K562 (cell line): Measurements from ENCODE around the gene SHISAL2A. TPM values are rescaled to one million over a fixed set of nuclear protein-coding genes. Genes with fewer than 3 reads are reported as not detected.

ENCODE experiments used
- FIP1L1 ChIP-seq: fragments of 200-400 bp; formaldehyde crosslinking; IDR thresholded peaks from 2 replicates; pipeline ENCODE4 v1.6.1; 2018; ENCODE audit warnings: mild to moderate bottlenecking, low read depth, low read length; ENCODE audit not compliant: poor library complexity, severe bottlenecking
- GABPB2 ChIP-seq: fragments of 250-450 bp; sonication (Bioruptor Pico); conservative IDR thresholded peaks from 2 replicates; pipeline ENCODE4 v1.5.1; 2021; ENCODE audit warnings: mild to moderate bottlenecking
- KAT7 ChIP-seq: sonication (generic); formaldehyde crosslinking; IDR thresholded peaks from 2 replicates; pipeline ENCODE4 v1.8.0; 2022; ENCODE audit warnings: missing genetic modification reagents, mild to moderate bottlenecking, borderline replicate concordance
- LCOR ChIP-seq: sonication (generic); formaldehyde crosslinking; IDR thresholded peaks from 2 replicates; pipeline ENCODE4 v1.8.0; 2022; ENCODE audit warnings: mild to moderate bottlenecking, missing genetic modification reagents
- MECOM ChIP-seq: fragments of 250-450 bp; sonication (Bioruptor Pico); IDR thresholded peaks from 2 replicates; pipeline ENCODE4 v1.8.0; 2022; ENCODE audit warnings: inconsistent platforms
- NR2C2 ChIP-seq, 2 experiments: fragments of 200-800 bp in 1 of 2; sonication (Bioruptor generic) in 1 of 2; sonication (generic) in 1 of 2; formaldehyde crosslinking in 1 of 2; IDR thresholded peaks; 2 replicates each; pipeline versions ENCODE4 v1.6.1 to v1.8.0; 2016 to 2022; ENCODE audit warnings: mild to moderate bottlenecking in 1 of 2, missing compliant biosample characterization in 1 of 2, missing genetic modification characterization in 1 of 2, missing genetic modification reagents in 1 of 2
- SIX5 ChIP-seq, 2 experiments: IDR thresholded peaks; 2 replicates each; pipeline ENCODE4 v1.6.1; 2011; ENCODE audit warnings: low read length in 2 of 2, borderline replicate concordance in 1 of 2, low read depth in 1 of 2, mild to moderate bottlenecking in 1 of 2, moderate library complexity in 1 of 2; ENCODE audit not compliant: insufficient read depth in 1 of 2
- SP1 ChIP-seq: sonication (generic); formaldehyde crosslinking; IDR thresholded peaks from 2 replicates; pipeline ENCODE4 v1.8.1; 2022; ENCODE audit warnings: mild to moderate bottlenecking, missing genetic modification reagents
- TCF7 ChIP-seq: sonication (generic); IDR thresholded peaks from 2 replicates; pipeline ENCODE4 v1.6.1; 2016; ENCODE audit warnings: antibody characterized with exemption, borderline replicate concordance
- ZBTB49 ChIP-seq: sonication (generic); formaldehyde crosslinking; IDR thresholded peaks from 2 replicates; pipeline ENCODE4 v1.8.0; 2022; ENCODE audit warnings: missing genetic modification reagents, mild to moderate bottlenecking, borderline replicate concordance
- ZKSCAN3 ChIP-seq: fragments of 250-450 bp; sonication (Bioruptor Pico); IDR thresholded peaks from 2 replicates; pipeline ENCODE4 v1.4.0; 2020
- ZNF253 ChIP-seq: fragments of 250-450 bp; sonication (Bioruptor Pico); conservative IDR thresholded peaks from 2 replicates; pipeline ENCODE4 v1.6.1; 2021; ENCODE audit warnings: mild to moderate bottlenecking
- ZNF280A ChIP-seq: fragments of 450-650 bp; IDR thresholded peaks from 2 replicates; pipeline ENCODE4 v1.6.1; 2018; ENCODE audit warnings: mild to moderate bottlenecking, low read depth; ENCODE audit not compliant: partially characterized antibody
- ZNF444 ChIP-seq: fragments of 250-450 bp; sonication (Bioruptor Pico); IDR thresholded peaks from 2 replicates; pipeline ENCODE4 v1.4.0; 2020; ENCODE audit warnings: mild to moderate bottlenecking, moderate library complexity
- ZNF696 ChIP-seq: fragments of 250-450 bp; sonication (Bioruptor Pico); conservative IDR thresholded peaks from 2 replicates; pipeline ENCODE4 v1.4.0; 2020; ENCODE audit warnings: mild to moderate bottlenecking, moderate library complexity
- ZSCAN29 ChIP-seq: fragments of 450-650 bp; IDR thresholded peaks from 2 replicates; pipeline ENCODE4 v1.6.1; 2017
- polyA plus RNA-seq, 8 experiments: library from polyadenylated mRNA; depleted of rRNA in 4 of 8; stranded (reverse) in 5 of 8; unstranded in 3 of 8; fragments of >200 nt; fragmentation: Nextera tagmentation in 2 of 8; fragmentation: Illumina TruSeq in 1 of 8; extraction: Ambion mirVana in 2 of 8; extraction: Trizol in 1 of 8; gene quantifications; 2 replicates each; pipeline versions ENCODE4 v1.2.1 to v1.2.3, GENCODE V29; 2011 to 2014; ENCODE audit warnings: inconsistent platforms in 1 of 8, missing spikeins in 1 of 8
- total RNA-seq, 7 experiments: library from RNA; depleted of rRNA in 6 of 7; stranded (reverse); fragments of >200 nt in 6 of 7; fragmentation: Illumina TruSeq in 2 of 7; extraction: Trizol in 2 of 7; gene quantifications; 2 replicates each; pipeline versions ENCODE4 v1.2.1 to v1.2.3, GENCODE V29; 2011 to 2021; ENCODE audit warnings: low replicate concordance in 1 of 7
- TF ChIP-seq, protein P1 (sequence below): fragments of 150-350 bp; IDR thresholded peaks from 2 replicates; pipeline ENCODE4 v1.6.1; 2014; ENCODE audit warnings: low read depth, mild to moderate bottlenecking, low read length, borderline replicate concordance

Gene SHISAL2A
- total and polyA plus RNA-seq, 9 of the 15 experiments (the other 6 are each of a cell fraction or from before 2014, with no cell fraction given) = 0.11 TPM; not detected in 8

DNA sequence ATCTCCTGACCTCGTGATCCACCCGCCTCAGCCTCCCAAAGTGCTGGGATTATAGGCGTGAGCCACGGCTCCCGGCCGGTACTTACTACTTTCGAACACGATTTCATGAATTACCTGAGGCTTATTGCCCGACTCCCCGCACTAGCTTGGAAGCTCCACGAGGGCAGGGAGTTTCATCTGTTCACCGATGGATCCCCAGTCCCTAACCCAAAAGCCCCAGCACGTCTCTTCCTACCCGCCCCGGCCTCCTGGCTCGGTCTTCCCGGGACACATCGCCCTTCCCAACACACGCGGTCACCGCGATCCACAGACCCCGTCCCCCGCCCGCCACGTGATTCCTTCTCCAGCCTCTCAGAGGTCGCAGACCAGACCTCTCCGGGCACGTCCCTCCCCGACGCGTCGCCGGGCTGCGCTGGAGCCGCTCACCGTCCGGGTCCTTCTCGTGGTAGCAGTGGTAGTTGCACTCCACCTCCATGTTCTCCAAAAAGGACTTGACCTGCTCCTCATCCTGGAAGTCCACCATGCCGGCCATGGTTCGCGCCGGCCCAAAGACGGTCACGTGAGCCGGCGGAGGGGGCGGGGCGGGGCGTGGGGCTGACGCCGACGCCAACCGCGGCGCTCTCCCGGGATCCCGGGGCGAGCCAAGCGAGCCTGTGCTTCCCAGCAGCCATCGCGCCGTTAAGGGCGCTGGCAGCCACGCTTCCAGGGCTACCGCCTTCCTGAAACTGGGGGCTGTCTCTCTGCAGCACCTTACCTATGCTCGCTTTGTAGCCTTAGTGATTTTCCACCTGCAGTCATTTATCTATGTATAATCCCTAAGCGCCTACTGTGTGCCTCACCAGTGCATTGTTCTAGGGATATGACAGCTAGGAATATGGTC lies 65.1 kb downstream of the SHISAL2A start, which contains the start of gene COA7 (continued):
- TF ChIP-seq FIP1L1 (peak; percentile 34), ZNF444 (no peak), MECOM (CRISPR knock-in tag) (no peak), LCOR (CRISPR knock-in tag) (peak; percentile 94), ZBTB49 (CRISPR knock-in tag) (peak; percentile 39; the same call in 1 of the 2 replicates), ZNF280A (peak; percentile 5), SP1 (peak; percentile 93), ZNF253 (CRISPR knock-in tag) (no peak), TCF7 (no peak; the same call in 1 of the 2 replicates), ZNF696 (CRISPR knock-in tag) (no peak), KAT7 (peak; percentile 89; the same call in 1 of the 2 replicates), SIX5 (IDR thresholded peaks at IDR 0.05; ENCODE audit: borderline replicate concordance in 1 of 2, insufficient read depth in 1 of 2, low read depth in 1 of 2, low read length in 2 of 2) (no peak), ZSCAN29 (no peak), GABPB2 (no peak), NR2C2 (CRISPR knock-in tag; IDR thresholded peaks at IDR 0.05) (peak; percentile 69; the same call in 1 of the 2 replicates), NR2C2 (tag; IDR thresholded peaks at IDR 0.05) (peak; percentile 83), ZKSCAN3 (CRISPR knock-in tag) (no peak)
- TF ChIP-seq, protein P1, sequence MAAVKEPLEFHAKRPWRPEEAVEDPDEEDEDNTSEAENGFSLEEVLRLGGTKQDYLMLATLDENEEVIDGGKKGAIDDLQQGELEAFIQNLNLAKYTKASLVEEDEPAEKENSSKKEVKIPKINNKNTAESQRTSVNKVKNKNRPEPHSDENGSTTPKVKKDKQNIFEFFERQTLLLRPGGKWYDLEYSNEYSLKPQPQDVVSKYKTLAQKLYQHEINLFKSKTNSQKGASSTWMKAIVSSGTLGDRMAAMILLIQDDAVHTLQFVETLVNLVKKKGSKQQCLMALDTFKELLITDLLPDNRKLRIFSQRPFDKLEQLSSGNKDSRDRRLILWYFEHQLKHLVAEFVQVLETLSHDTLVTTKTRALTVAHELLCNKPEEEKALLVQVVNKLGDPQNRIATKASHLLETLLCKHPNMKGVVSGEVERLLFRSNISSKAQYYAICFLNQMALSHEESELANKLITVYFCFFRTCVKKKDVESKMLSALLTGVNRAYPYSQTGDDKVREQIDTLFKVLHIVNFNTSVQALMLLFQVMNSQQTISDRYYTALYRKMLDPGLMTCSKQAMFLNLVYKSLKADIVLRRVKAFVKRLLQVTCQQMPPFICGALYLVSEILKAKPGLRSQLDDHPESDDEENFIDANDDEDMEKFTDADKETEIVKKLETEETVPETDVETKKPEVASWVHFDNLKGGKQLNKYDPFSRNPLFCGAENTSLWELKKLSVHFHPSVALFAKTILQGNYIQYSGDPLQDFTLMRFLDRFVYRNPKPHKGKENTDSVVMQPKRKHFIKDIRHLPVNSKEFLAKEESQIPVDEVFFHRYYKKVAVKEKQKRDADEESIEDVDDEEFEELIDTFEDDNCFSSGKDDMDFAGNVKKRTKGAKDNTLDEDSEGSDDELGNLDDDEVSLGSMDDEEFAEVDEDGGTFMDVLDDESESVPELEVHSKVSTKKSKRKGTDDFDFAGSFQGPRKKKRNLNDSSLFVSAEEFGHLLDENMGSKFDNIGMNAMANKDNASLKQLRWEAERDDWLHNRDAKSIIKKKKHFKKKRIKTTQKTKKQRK = no peak
